HTR-8/SVneo (cell line): ENCODE results near the gene ACTL8.
"Not testable (repeated sequence)": the region's sequence is repeated elsewhere in the genome, so short reads cannot be mapped to it uniquely, and the experiment has no call there.

ENCODE experiments used
- DNase-seq: peaks from one replicate; pipeline ENCODE4 v3.0.0; 2011; ENCODE audit warnings: low spot score, mixed read lengths; ENCODE audit not compliant: insufficient read length
- FAIRE-seq: peaks from 2 replicates; lab custom pipeline; 2011; peaks lifted over from hg19 to GRCh38; lab: Jason Lieb, UNC

ACTL8 gene

DNA sequence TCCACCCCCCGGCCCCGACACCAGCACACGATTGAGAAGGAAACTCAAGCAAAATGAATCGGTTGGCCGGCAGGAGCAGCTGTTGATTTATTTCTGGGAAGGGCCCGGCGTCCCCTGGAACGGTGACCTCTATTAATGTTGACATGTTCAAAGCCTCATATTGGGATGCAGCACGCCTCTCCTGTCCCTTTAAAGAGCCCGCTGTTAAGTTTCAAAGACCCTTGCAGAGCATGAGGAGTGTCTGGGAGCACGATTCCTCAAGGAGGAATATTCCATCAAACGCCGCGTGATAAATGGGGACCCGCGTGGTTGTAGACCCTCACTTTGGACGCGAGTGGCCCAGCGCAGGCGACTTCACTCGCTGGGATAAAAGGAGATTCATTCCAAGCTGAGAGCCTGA, 21.5 kb upstream of the ACTL8 start:
- DNase-seq (no peak), FAIRE-seq (no peak)

DNA sequence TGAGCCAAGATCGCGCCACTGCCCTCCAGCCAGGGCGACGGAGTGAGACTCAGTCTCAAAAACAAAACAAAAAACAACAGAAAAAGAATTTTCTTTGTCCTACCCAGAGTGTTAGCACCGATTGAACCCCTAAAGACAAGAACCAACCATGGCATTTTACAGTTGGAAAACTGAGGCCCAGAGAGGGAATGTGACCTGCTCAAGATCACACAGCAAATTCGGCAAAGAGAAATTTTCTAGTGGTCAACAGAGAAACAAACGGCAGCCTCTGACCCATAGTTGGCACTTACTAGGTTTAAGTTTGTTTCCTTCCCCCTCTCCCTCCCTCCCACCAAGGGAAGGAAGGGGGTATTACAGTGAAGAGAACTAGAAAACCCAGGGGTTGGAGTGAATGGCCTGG, 20.5 kb upstream of the ACTL8 start:
- no peak for DNase-seq
- no peak for FAIRE-seq

DNA sequence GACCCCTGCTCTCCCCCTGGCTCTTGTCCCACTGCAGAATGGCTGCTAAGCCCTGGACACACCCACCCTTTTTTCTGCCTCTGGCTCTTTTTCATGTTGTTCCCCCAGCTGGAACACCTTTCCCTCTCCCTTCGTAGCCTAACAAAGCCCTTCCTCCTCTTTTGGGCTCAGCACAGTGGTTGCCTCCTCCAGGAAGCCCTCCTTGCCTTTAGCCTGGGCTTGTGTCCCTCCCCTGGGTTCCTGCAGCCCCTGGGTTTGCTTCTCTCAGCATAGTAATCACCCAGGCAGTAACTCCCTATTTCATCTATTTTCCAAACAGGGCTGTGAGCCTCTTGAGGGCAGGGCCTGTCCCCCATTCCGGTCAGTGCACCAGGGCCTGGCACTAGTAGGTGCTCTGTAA, 19.8 kb upstream of the ACTL8 start:
- FAIRE-seq (no peak), DNase-seq (no peak)

DNA sequence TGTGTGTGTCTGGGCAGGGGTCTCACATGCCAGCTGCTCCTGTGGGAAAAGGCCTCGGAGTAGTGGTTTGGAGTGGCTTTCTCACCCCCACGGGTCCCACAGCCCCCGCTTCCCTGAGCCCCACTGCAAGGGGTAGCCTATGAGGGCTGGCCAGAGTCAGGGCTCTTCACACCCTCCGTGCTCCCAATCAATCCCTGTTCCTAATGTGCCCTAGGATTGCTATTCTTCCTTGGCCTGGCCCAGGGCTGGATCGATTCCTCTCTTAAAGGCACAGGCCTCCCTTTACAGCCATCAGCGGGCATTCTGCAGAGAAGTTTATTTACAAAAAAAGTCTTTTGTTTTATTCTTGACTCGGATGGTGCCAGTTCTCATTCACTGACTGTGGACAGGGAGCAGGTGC, 19.3 kb upstream of the ACTL8 start:
- no peak for DNase-seq

DNA sequence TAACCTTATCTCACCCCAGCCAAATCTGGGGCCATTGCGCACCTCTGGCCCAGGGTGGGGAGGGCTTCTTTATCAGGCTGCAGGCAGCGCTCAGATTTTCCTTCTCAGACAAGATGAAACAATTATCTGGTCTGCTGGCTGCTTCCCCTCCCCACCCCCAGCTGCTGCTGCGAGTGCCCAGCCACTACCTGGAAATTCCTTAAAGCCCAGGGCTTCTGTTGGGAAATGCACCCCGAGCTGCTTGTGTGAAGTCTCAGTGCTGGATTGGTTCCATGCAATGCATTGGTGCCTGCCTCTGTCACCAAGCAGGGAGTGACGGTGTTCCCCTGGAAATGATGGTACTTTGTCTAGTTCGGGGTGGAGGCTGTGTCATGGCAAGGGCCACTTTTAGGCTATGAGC, 18.5 kb upstream of the ACTL8 start:
- DNase-seq: no peak
- no peak for FAIRE-seq

More for the DNA sequence above, 19.3 kb upstream of the ACTL8 start:
- no peak for FAIRE-seq

DNA sequence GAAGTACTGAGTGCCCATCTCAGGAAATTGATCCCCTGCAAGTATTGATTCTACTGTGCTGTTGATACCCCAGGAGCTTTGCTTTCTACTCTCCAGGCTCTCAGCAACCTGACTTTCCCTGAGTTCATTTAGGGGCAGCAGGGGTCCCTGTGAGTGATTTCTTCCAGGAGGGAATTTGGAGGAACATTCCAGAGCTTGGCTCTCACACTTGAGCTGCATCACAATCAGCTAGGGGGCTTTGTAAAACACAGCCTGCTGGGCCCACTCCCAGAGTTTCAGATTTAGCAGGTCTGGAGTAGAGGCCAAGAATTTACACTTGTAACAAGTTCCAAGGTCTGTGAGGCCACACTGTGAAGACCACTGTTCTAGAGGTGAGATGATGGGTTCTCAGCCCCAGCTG, 16.1 kb upstream of the ACTL8 start:
- no peak for FAIRE-seq
- DNase-seq: no peak

DNA sequence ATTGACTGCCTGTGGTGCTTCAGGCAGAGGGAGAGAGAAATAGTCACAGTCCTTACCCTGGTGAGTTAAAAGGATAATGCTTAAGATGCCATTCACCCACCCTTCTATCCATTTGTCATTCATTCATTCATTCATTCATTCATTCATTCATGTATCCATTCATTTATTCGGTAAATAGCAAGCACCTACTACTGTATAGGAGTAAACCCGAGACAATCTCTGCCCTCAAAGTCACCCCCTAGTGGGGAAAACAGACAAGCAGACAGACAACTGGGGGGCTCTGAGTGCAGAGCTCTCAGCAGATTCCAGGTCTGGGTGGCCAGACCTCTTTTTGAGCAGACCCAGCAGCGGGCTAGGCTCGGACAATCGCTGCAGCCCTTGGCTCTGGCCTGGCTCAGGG, 14.1 kb upstream of the ACTL8 start:
- DNase-seq (no peak), FAIRE-seq (no peak)

DNA sequence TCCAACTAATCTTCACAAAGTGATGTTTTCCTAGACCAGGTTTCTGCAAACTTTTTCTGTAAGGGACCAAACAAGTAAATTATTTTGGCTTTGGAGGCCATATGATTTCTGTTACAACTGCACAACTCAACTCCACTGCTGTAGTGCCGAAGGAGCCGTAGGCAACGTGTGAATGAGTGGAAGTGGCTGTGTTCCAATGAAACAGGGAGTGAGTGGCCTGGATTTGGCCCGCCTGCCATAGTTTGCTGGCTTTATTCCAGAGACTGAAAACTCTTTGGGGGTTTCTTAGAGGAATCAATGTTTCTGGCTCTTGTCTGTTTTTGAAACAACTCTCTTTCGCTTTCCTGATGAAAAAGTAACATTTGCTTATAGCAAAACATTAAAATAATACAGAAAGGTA, 12.6 kb upstream of the ACTL8 start:
- DNase-seq (no peak), FAIRE-seq (no peak)

DNA sequence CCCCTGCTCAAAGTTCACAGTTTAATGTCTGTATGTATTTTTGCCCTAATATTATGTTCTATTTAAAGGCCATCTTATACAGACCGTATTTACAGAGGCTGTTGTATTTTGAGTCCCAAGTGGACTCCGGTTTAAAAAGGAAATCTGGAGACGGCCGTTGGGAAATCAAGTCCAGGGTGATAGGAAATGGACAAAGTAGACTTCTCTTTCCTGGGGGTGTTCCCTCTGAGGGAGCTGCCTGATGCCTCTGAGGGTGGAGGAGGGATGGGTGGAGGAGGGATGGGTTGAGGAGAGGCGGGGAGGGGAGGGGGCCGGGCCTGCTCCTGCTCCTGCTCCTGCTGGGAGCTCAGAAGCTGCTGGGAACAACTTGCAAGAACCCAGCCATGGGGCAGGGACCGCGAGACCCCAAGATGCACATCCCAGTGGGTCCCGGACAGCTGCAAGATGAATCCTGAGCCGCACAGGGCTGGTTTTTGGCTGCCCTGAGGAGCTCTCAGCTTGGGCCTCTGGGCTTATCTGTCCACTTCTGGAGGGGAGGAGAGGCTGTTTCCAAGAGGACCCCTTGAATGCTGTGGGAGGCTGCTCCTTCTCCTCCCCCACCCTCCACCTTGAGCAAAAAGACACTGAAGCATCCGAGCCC, 12.0 kb upstream of the ACTL8 start:
- FAIRE-seq (no peak), DNase-seq (no peak)

DNA sequence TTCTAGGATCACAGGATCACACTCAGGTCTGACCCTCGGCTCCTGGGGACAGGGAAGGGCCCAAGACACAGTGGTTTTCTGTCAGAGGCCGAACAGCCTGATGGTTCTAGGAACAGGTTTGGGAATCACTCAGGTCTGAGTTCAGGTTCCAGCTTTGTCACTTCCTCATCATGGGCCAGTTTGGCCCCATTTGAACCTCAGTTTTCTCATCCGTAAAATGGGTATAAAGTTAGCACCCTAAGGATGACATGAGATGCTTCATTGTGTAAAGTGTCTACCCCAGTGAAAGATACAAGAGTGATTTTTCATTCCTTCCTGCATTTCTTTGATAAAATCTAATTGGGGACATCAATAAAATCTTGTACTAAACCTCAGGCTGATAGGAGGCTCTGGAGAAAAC, 11.2 kb upstream of the ACTL8 start:
- no peak for DNase-seq
- FAIRE-seq: no peak

DNA sequence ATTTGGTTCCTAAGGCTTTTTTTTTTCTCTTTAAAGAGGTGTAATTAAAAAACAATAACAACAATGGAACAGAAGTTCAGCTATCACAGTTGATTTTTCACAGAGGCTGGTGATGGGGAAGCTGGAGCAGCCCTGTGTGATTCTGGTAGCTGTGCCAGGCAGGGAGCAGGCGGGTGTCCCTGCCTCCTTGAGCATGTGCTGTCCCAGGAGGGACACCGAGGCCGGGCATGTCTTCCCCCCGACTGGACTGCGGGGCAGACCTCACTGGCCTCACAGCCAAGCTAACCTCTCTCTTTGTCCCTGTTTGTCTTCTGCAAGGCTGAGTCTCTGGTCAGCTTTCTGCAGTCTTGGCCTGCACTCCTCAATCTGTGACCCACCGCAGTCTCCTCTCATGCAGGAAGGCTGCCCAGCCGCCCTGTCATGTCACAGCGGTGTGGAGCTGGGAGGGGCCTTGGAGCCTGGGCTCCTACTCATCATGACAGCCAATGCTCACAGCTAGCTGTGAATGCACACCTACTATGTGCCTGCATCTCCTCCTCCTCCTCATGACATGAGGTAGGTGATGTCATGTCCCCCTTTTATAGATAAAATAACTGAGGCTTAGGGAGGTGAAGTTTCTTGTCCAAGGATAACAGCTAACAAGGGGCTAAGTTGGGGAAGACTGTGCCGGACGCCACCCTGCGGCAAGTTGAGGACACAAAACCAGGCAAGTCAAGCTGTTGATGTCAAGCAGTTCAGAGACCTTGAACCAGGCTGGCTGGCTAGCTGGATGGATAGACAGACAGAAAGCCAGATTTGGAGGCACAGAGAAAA, 10.3 kb upstream of the ACTL8 start:
- FAIRE-seq: no peak
- DNase-seq: no peak

DNA sequence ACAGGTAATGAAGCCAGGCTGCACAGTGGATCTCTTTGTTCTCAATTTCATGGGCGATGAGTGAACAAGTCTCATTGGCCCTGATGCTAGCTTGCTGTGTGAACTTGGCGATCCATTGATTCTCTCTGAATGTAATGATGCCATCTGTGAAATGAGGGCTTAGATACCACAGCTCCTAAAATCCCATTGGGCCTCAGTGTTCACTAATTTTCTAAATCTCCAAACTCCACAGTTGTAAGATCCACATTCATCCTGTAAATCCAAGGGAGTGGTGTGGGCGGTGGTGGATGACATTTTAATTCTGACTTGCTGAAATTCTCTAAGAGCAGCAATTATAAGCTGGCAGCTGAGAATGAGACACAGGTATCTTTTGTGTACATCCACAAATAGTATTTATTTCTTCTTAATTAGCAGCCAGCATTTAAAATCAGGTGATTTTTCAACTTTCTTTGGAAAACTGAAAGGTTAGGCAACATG, 9.6 kb upstream of the ACTL8 start:
- DNase-seq (no peak), FAIRE-seq (no peak)

DNA sequence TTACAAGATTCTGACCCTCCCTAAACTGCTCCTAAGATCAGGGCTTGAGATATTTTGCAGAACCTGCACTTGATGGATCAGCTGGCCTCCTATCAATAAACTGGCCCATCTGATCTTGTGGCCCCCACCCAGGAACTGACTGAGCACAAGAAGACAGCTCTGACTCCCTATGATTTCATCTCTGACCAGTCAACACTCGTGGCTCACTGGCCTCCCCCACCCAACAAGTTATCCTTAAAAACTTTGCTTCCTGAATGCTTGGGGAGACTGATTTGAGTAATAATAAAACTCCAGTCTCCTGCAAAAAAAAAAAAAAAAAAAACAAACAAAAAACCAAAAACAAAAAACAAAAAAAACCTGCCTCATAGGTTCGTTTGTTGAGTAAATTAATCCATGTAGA, 8.9 kb upstream of the ACTL8 start:
- not testable (repeated sequence) for FAIRE-seq, DNase-seq

DNA sequence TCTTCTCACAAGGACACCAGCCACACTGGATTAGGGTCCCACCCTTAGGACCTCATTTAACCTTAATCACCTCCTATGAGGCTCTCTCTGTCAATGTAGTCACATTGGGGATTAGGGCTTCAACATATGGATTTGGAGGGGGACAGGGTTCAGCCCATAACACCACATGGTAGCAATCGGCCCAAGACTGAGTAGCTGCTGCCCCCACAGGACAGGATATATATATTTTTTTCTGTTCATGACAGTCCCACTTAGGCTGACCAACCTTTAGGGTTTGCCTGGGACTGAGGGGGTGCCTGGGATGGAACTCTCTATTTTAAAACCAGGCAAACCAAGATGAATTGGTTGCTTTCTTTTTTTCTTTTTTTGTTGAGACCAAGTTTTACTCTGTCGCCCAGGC, 8.2 kb upstream of the ACTL8 start:
- DNase-seq: no peak
- FAIRE-seq: no peak

DNA sequence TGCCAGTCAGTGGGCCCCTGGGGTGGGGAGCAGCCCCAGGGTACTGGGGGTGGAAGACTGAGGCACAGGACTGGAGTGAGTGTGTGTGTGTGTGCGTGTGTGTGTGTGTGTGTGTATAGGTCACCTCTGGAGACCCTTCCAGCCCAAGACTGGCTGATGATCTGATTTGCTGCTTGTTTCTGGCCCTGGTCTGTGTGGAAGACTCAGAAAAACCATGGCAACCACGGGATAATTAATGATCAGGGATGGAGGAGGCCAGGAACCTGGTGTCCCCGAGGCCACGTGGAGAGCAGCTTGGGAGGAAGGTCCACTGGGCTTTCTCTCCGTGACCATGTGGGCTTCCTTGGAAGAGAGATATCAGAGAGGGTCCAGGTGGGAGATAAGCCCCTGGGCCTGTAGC, 4.8 kb upstream of the ACTL8 start:
- no peak for FAIRE-seq
- no peak for DNase-seq

DNA sequence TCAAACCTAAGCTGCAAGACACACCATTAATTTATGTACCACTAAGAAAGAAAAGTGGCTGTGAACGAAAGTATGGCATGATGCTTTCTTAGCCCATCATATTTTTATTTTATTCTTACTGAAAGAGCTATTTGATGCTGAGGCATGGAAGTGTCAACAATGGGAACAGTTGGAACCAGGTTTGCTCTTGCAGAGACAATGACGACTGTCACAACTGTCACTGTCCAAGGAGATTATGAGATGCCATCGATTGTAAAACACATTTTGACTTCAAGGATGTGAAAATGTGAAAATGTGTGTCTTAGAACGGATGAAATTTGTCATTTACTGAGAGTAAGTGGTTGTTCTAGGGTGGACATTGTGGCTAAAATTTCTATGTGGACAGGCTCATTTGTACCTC, 2.8 kb upstream of the ACTL8 start:
- FAIRE-seq (no peak), DNase-seq (no peak)

DNA sequence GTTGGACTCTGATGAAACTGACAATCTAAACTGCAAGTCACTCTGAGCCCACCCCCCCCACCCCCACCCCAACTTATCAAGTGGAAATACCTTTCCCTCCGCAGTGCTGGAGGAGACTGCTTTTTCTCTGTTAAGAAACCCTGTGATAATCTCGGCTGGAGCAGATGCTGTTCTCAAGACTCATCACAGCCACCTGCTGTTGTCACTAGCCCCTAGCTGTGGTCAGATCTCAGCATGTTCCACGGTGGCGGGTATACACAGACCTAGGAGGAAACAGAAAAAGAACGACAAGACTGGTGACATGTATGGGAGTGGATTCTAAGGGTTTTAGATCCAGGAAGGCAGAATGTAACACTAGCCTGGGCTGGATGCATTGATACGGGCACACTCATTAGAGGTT, 2.3 kb downstream of the ACTL8 start:
- no peak for DNase-seq
- FAIRE-seq: no peak

DNA sequence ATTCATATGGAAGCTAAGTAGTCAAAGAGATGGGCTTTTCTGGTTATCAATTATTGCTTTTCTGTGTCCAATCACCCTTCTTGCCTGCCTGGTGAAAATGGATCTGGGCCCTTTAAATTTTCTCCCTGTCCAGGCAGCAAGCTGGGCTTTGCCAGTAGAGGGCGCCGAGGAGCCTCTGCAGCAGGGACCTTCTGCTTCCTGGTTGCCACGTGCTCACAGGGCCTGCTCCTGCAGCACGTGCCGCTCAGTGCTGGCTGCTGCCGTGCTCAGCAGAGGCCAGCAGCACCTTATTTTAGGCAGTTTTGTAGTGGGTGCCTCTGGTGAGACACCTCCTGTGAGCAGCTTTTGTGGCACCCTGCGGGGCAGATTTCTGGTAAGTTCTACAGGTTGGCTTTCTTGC, 4.0 kb downstream of the ACTL8 start:
- no peak for DNase-seq
- FAIRE-seq: no peak

DNA sequence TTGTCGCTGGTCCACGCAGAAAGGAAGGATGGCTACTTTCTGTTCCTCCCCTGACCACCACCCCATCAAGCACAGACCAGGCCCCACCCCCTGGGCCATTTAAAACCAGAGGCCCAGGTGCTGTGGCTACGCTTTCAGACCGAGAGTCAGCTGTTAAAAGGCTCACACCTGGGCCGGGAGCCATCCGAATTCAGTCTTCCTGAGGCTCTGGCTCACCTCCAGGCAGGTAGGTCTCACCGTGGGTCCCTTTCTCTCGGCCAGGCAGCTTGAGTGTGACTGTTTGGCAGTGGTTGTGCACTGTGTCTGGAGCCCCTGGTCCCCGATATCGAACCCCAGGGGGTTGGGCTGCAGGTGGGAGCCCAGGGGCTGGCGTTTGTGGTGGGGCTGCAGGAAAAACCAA, 7.2 kb downstream of the ACTL8 start:
- no peak for FAIRE-seq
- DNase-seq: no peak

DNA sequence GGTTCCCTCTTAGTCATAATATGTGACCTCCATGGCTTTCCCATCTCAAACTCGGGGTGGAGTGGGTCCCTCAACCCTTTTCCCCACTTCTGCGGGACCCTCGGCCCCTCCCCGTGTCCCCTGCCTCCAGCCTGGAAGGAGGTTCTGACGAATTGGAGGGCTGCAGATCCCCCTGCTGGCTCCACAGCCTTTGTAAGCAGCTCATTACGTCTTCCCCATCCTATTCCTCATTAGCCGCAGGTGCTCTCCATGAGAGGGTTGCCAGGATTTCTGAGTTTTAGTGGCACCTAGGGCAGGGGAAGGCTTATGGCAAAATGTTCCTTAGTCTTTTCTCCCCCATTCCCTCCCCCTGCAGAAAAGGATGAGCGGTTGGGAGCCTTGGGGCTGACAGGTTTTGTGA, 8.3 kb downstream of the ACTL8 start:
- DNase-seq: no peak
- FAIRE-seq: no peak

DNA sequence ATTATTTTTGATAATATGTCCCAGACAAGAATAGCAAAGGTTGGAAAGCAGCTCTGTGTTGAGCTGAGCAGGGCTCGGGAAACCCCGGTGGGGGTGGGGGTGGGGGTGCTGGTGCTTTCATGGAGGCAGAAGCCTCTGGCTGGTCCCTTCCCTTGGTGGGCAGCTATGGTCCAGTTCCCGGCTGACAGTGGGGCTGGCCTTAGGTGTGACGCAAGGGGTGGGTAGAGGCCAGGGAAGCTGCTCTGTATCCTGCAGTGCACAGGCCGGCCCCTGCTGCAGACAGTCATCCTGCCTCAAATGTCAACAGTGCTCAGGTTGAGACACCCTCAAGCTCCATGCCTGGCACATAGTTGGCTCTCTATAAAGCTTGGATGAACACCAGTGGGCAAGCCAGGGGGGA, 8.9 kb downstream of the ACTL8 start:
- no peak for DNase-seq
- FAIRE-seq: no peak

DNA sequence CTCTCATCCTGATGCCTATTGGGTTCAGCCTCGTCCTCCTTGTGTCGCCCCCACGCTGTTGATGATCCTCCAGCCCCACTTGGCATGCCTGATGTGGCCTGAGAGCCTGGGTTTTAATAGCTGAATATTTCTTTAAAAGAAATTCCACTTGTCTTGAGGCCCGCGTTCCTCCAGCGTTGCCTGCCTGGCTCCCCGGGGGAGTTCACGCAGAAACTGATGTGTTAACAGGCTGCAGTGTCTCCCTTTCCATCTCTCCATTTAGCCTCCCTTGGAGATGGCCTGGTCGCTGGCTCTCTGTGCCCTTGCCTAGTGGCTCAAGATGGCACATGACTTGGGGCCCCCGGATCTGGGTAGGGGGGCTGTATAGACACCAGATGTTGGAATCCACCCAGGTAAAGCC, 9.5 kb downstream of the ACTL8 start:
- no peak for FAIRE-seq
- DNase-seq: no peak
